Activated CD8-positive, alpha-beta memory T cell treated with anti-CD3 and anti-CD28 coated beads for 24 hours (primary cell): Measurements from ENCODE around the gene OR5K3.
"Not testable (repeated sequence)": the region's sequence is repeated elsewhere in the genome, so short reads cannot be mapped to it uniquely, and the experiment has no call there.

Experiments used
- DNase-seq: peaks from one replicate; pipeline ENCODE4 v3.0.0-alpha.2; 2020

Gene OR5K3

GRCh38 chr3:98390366-98390765 is at the start of gene OR5K3:
Gene OR5K3 (plus strand): TSS chr3:98390666. CDS start chr3:98390666, 0 bp downstream.
- DNase-seq: no peak

GRCh38 chr3:98341758-98342157 is 48.7 kb upstream of the OR5K3 start:
- DNase-seq: no peak

GRCh38 chr3:98343647-98344507 is 46.6 kb upstream of the OR5K3 start:
- DNase-seq: no peak

- no peak for DNase-seq
These were observed 40.4 kb upstream of the OR5K3 start for GRCh38 chr3:98350082-98350481.

GRCh38 chr3:98353554-98353953 is 36.9 kb upstream of the OR5K3 start, which contains the start of gene OR5K4:
Gene OR5K4 (plus strand): TSS chr3:98353854. CDS start chr3:98353854, 0 bp downstream.
- DNase-seq: no peak

GRCh38 chr3:98359250-98359649 is 31.2 kb upstream of the OR5K3 start:
- no peak for DNase-seq

GRCh38 chr3:98359993-98360675 is 30.3 kb upstream of the OR5K3 start:
- DNase-seq: no peak

GRCh38 chr3:98360681-98361080 is 29.8 kb upstream of the OR5K3 start:
- DNase-seq: no peak

- no peak for DNase-seq
These were observed 29.2 kb upstream of the OR5K3 start for GRCh38 chr3:98361289-98361688.

GRCh38 chr3:98367464-98368246 is 22.8 kb upstream of the OR5K3 start:
- DNase-seq: no peak

- no peak for DNase-seq
These were observed 19.3 kb upstream of the OR5K3 start for GRCh38 chr3:98371186-98371585.

GRCh38 chr3:98371853-98372252 is 18.6 kb upstream of the OR5K3 start:
- DNase-seq: no peak

GRCh38 chr3:98372445-98372844 is 18.0 kb upstream of the OR5K3 start:
- DNase-seq: no peak

- DNase-seq: no peak
These were observed 13.8 kb upstream of the OR5K3 start for GRCh38 chr3:98376631-98377030.

- DNase-seq: no peak
These were observed 2.3 kb upstream of the OR5K3 start for GRCh38 chr3:98388147-98388546.

- no peak for DNase-seq
These were observed 4.6 kb downstream of the OR5K3 start for GRCh38 chr3:98395101-98395500.

GRCh38 chr3:98396482-98396881 is 6.0 kb downstream of the OR5K3 start:
- not testable (repeated sequence) for DNase-seq

GRCh38 chr3:98398513-98398912 is 8.0 kb downstream of the OR5K3 start:
- DNase-seq: no peak

- no peak for DNase-seq
These were observed 12.0 kb downstream of the OR5K3 start for GRCh38 chr3:98402507-98402906.

- DNase-seq: no peak
These were observed 13.5 kb downstream of the OR5K3 start for GRCh38 chr3:98404010-98404409.

- DNase-seq: no peak
These were observed 15.6 kb downstream of the OR5K3 start for GRCh38 chr3:98406034-98406433.

- DNase-seq: no peak
These were observed 42.1 kb downstream of the OR5K3 start for GRCh38 chr3:98432575-98432974.

GRCh38 chr3:98433764-98434163 is 43.3 kb downstream of the OR5K3 start:
- DNase-seq: no peak
